B cell (primary cell): ENCODE results near the gene CLDN7. TPM values are rescaled to one million over a fixed set of nuclear protein-coding genes. Genes with fewer than 3 reads are reported as not detected.

Source experiments
- ATAC-seq: fragments of 200-7000 bp; cut with Tn5 transposase; one replicate; pipeline ENCODE4 v1.10.0; 2021; ENCODE audit warnings: low read depth, mild to moderate bottlenecking, moderate number of reproducible peaks, moderate library complexity
- CTCF ChIA-PET: fragments of 350-600 bp; sonication (Branson Sonifier 250); formaldehyde crosslinking; loops from one replicate; lab custom pipeline; 2021; ENCODE audit warnings: antibody characterized with exemption, inconsistent platforms; lab: Charles Lee
- POLR2A ChIA-PET: fragments of 350-600 bp; sonication (Branson Sonifier 250); formaldehyde crosslinking; loops from one replicate; lab custom pipeline; 2021; ENCODE audit warnings: antibody characterized with exemption; lab: Charles Lee
- DNase-seq: peaks from one replicate; pipeline ENCODE4 v3.0.0; 2013
- H2AFZ ChIP-seq: 2 replicates; pipeline ENCODE4 v1.6.1; 2012; ENCODE audit warnings: mild to moderate bottlenecking, low read depth, low read length; ENCODE audit not compliant: insufficient read depth, poor library complexity, severe bottlenecking
- H3K27ac ChIP-seq, 2 donors: 1 replicate in 1 of 2; 2 replicates in 1 of 2; pipeline ENCODE4 v1.5.1; 2012 to 2013; ENCODE audit warnings: low read length in 2 of 2, mild to moderate bottlenecking in 2 of 2, moderate library complexity in 1 of 2
- H3K27me3 ChIP-seq, 4 experiments: fragments of 200-600 bp in 1 of 4; sonication (generic) in 1 of 4; replicated peaks in 1 of 4; 1 replicate in 2 of 4; 2 replicates in 2 of 4; pipeline versions ENCODE4 v1.6.1 to v1.7.0; 2013 to 2016; ENCODE audit warnings: low read length in 3 of 4, mild to moderate bottlenecking in 2 of 4, mixed read lengths in 1 of 4, moderate library complexity in 1 of 4; ENCODE audit not compliant: insufficient read depth in 4 of 4, control insufficient read depth in 3 of 4; ENCODE audit errors: control extremely low read depth in 1 of 4
- H3K36me3 ChIP-seq, 2 experiments: replicated peaks in 1 of 2; 1 replicate in 1 of 2; 2 replicates in 1 of 2; pipeline versions ENCODE4 v1.6.1 to v1.7.1; 2013; ENCODE audit warnings: low read length in 1 of 2; ENCODE audit not compliant: insufficient read depth in 2 of 2, control insufficient read depth in 1 of 2; ENCODE audit errors: control extremely low read depth in 1 of 2, extremely low read depth in 1 of 2
- H3K4me1 ChIP-seq, 2 donors: fragments of 200-600 bp in 1 of 2; sonication (generic) in 1 of 2; 1 replicate in 1 of 2; 2 replicates in 1 of 2; pipeline versions ENCODE4 v1.5.1 to v1.6.1; 2013 to 2017; ENCODE audit warnings: low read length in 2 of 2; ENCODE audit not compliant: control insufficient read depth in 2 of 2, insufficient read depth in 2 of 2
- H3K4me2 ChIP-seq: replicated peaks from 2 replicates; pipeline ENCODE3; 2012; ENCODE audit warnings: mild to moderate bottlenecking, low read depth, low read length; ENCODE audit not compliant: poor library complexity, severe bottlenecking
- H3K4me3 ChIP-seq, 5 experiments: fragments of 200-600 bp in 1 of 5; sonication (generic) in 1 of 5; 1 replicate in 3 of 5; 2 replicates in 2 of 5; pipeline versions ENCODE4 v1.5.1 to v1.7.0; 2011 to 2016; ENCODE audit warnings: low read length in 4 of 5, mild to moderate bottlenecking in 4 of 5, low read depth in 2 of 5, control low read depth in 1 of 5, moderate library complexity in 1 of 5; ENCODE audit not compliant: insufficient read depth in 1 of 5; ENCODE audit errors: control extremely low read depth in 1 of 5, extremely low read depth in 1 of 5
- H3K79me2 ChIP-seq: fragments of 200-600 bp; sonication (generic); one replicate; pipeline ENCODE4 v1.6.0; 2016; ENCODE audit warnings: low read length; ENCODE audit not compliant: control insufficient read depth, insufficient read depth
- H3K9ac ChIP-seq: fragments of 200-600 bp; sonication (generic); 2 replicates; pipeline ENCODE4 v1.6.1; 2017; ENCODE audit warnings: mild to moderate bottlenecking, low read length, moderate library complexity
- H3K9me3 ChIP-seq, 3 donors: one replicate each; pipeline versions ENCODE4 v1.6.1 to v1.7.1; 2013; ENCODE audit warnings: low read length in 2 of 3; ENCODE audit not compliant: control insufficient read depth in 2 of 3, insufficient read depth in 1 of 3; ENCODE audit errors: control extremely low read depth in 1 of 3
- H4K20me1 ChIP-seq: 2 replicates; pipeline ENCODE4 v1.6.0; 2012; ENCODE audit warnings: mild to moderate bottlenecking, low read length; ENCODE audit not compliant: insufficient read depth, control insufficient read depth, poor library complexity, severe bottlenecking
- H3K27ac Mint-ChIP-seq: one replicate; pipeline ENCODE4 v1.8.0; 2021; ENCODE audit warnings: mixed read lengths
- H3K27me3 Mint-ChIP-seq: one replicate; pipeline ENCODE4 v1.8.0; 2021; ENCODE audit warnings: mixed read lengths
- H3K4me1 Mint-ChIP-seq: one replicate; pipeline ENCODE4 v1.8.0; 2021; ENCODE audit warnings: mixed read lengths
- H3K4me3 Mint-ChIP-seq: one replicate; pipeline ENCODE4 v1.8.0; 2021; ENCODE audit warnings: mixed read lengths
- H3K9me3 Mint-ChIP-seq: one replicate; pipeline ENCODE4 v1.8.0; 2022; ENCODE audit warnings: mixed read lengths; ENCODE audit not compliant: insufficient read depth
- EZH2 ChIP-seq: IDR thresholded peaks from 2 replicates; pipeline ENCODE4 v1.6.1; 2012; ENCODE audit warnings: borderline replicate concordance, low read depth, mild to moderate bottlenecking, moderate library complexity, low read length; ENCODE audit not compliant: insufficient read depth, poor library complexity, severe bottlenecking
- WGBS: methylation state at CpG from one replicate; pipeline ENCODE4 v1.1.5; 2013; ENCODE audit warnings: missing lambda C conversion rate; ENCODE audit not compliant: insufficient coverage; 5-methylcytosine and 5-hydroxymethylcytosine counted together
- intact Hi-C: fragments of 100-400 bp; cut with micrococcal nuclease; formaldehyde crosslinking; loops from one replicate; pipeline ENCODE4 v1.10.0; 2022
- polyA plus RNA-seq: library from polyadenylated mRNA; depleted of rRNA; stranded (reverse); fragments of >200 nt; gene quantifications from 2 replicates; pipeline ENCODE4 v1.2.3, GENCODE V29; 2012
- total RNA-seq, 2 donors: library from RNA; stranded (reverse); fragments of 120-200 nt in 1 of 2; gene quantifications; 1 replicate in 1 of 2; 2 replicates in 1 of 2; pipeline versions ENCODE4 v1.2.3 to v1.2.4, GENCODE V29; 2013 to 2022
- TF ChIP-seq, protein P1 (sequence below): fragments of 200-600 bp; IDR thresholded peaks from one replicate; pipeline ENCODE4 v1.8.0; 2022; ENCODE audit warnings: antibody characterized with exemption, mild to moderate bottlenecking

CLDN7 gene
- total and polyA plus RNA-seq, 2 donors (not counting 1 experiment from before 2014, with no cell fraction given): 1.2 to 5.8 TPM

DNA sequence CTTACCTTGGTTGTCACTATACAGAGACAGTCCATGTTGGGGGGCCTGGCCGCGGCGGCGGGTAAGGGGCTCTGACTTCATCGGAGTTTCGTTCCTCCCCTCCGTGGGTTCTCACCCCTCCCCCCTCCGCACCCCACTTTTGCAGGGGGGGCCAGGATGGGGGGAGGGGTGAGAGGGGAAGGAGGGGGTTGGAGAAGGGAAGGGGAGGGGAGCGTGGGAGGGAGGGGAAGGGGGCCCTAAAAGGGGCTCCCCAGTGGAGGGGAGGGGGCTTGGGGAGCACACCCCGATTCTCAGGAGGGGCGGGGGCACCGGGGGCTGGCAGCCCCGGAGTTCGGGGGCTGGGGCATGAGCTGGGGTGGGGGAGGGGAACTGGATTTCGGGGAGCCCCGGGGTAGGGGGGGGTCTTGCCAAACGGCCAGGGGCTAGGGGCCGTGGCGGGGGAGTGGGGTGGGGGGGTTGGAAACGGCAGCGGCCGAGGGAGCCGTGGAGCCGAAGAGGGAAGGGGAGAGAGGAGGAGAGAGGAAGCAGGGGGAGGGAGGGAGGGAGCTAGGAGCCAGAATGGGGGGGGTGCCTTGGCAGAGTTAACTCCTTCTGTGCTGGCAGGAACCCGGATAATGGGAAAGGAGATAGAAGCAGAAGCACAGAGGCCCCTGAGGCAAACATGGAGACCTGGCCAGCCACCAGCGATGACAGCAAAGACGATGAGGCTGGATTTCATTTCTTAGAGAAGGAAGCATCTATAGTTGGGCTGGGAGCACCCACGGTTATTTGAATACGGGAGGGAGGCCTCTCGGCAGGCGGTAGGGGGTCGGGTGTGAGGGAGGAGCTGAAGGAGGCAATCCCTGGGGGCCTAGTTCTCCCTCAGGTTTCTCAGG is 44.9 kb downstream of the CLDN7 start:
- no peaks in the 10 kb centered on the region for H3K27me3 ChIP-seq
- no peak overlapping the region for H3K27ac ChIP-seq
- ChIA-PET POLR2A (interaction anchor here (0.6 to 9.1 kb wide), 3 partner anchors 20 to 264 kb away, joined by 3 to 157 read pairs (median 3); partner anchors contain the start of genes CTDNEP1, DVL2, GABARAP and PHF23), CTCF (interaction anchor here (3.8 kb wide), 1 partner anchor 80 kb away, joined by 47 read pairs; no protein-coding TSS in a partner anchor)
- H3K9me3 ChIP-seq: no peaks in the 10 kb centered on the region
- no peak overlapping the region for H2AFZ ChIP-seq
- no peak for ATAC-seq
- peak overlapping the region; percentile 56 for H3K4me2 ChIP-seq
- Mint-ChIP-seq H3K4me1 (peaks cover 65% of the 10 kb centered on the region), H3K4me3 (peak overlapping the region; percentile 23), H3K27ac (no peak overlapping the region), H3K9me3 (no peaks in the 10 kb centered on the region), H3K27me3 (no peaks in the 10 kb centered on the region)
- TF ChIP-seq, protein P1, sequence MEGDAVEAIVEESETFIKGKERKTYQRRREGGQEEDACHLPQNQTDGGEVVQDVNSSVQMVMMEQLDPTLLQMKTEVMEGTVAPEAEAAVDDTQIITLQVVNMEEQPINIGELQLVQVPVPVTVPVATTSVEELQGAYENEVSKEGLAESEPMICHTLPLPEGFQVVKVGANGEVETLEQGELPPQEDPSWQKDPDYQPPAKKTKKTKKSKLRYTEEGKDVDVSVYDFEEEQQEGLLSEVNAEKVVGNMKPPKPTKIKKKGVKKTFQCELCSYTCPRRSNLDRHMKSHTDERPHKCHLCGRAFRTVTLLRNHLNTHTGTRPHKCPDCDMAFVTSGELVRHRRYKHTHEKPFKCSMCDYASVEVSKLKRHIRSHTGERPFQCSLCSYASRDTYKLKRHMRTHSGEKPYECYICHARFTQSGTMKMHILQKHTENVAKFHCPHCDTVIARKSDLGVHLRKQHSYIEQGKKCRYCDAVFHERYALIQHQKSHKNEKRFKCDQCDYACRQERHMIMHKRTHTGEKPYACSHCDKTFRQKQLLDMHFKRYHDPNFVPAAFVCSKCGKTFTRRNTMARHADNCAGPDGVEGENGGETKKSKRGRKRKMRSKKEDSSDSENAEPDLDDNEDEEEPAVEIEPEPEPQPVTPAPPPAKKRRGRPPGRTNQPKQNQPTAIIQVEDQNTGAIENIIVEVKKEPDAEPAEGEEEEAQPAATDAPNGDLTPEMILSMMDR: no peak
- TF ChIP-seq EZH2: no peak
- peaks cover 7% of the 10 kb centered on the region for H3K79me2 ChIP-seq
- peaks cover 32 to 64% of the 10 kb centered on the region in 2 donors for H3K4me1 ChIP-seq
- intact Hi-C loops: no loop called here
- WGBS: 2% methylated on average over 13 of the region's 32 CpGs
- H4K20me1 ChIP-seq: no peaks in the 10 kb centered on the region
- no peak for DNase-seq
- H3K36me3 ChIP-seq: peaks cover 0 to 5% of the 10 kb centered on the region in 2 experiments
- H3K4me3 ChIP-seq: no peak overlapping the region
- no peak overlapping the region for H3K9ac ChIP-seq
